ENCODE data around the gene ZFR.
"Not testable (repeated sequence)": the region's sequence is repeated elsewhere in the genome, so short reads cannot be mapped to it uniquely, and the experiment has no call there.

Gene ZFR

GRCh38 chr5:32444431-32445286, at the start of gene ZFR:
Gene ZFR, minus strand, starts transcription at chr5:32444740. Its CDS starts 82 bp downstream, at chr5:32444658.
- peak; percentile 98 for DNase-seq (ENCODE audit: low spot score)

GRCh38 chr5:32490972-32491557, 46.5 kb upstream of the ZFR start:
- no peak for DNase-seq (ENCODE audit: low spot score)

- DNase-seq (ENCODE audit: low spot score), result peak; percentile 77
Measured at GRCh38 chr5:32489791-32490562, 45.4 kb upstream of the ZFR start.

GRCh38 chr5:32487424-32487823, 42.9 kb upstream of the ZFR start:
- DNase-seq (ENCODE audit: low spot score), result no peak

- DNase-seq (ENCODE audit: low spot score), result no peak
Measured at GRCh38 chr5:32487008-32487407, 42.5 kb upstream of the ZFR start.

GRCh38 chr5:32482193-32482592, 37.7 kb upstream of the ZFR start:
- DNase-seq (ENCODE audit: low spot score), result no peak

DNA sequence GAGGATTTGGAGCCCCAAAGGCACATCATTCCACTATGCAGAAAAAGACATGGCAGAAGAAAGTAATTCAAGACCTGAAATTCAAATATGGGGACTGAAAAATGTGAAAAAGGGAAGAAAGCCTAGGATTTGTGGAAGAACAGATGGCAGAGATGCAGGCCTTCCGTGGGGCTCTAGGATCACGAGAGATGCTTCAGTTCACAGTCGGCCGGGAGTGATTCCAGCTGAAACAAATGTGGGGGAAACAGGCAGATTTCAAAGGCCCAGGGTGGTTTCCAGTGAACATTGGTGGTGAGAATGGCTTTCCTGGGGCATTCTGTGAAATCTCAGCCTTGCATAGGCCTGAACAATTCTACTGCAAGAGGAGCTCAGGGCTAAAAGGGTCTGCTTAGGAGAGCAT, 34.6 kb upstream of the ZFR start:
- no peak for DNase-seq (ENCODE audit: low spot score)

GRCh38 chr5:32476891-32477290, 32.4 kb upstream of the ZFR start:
- no peak for DNase-seq (ENCODE audit: low spot score)

- DNase-seq (ENCODE audit: low spot score), result no peak
Measured at GRCh38 chr5:32475334-32476097, 31.0 kb upstream of the ZFR start.

DNA sequence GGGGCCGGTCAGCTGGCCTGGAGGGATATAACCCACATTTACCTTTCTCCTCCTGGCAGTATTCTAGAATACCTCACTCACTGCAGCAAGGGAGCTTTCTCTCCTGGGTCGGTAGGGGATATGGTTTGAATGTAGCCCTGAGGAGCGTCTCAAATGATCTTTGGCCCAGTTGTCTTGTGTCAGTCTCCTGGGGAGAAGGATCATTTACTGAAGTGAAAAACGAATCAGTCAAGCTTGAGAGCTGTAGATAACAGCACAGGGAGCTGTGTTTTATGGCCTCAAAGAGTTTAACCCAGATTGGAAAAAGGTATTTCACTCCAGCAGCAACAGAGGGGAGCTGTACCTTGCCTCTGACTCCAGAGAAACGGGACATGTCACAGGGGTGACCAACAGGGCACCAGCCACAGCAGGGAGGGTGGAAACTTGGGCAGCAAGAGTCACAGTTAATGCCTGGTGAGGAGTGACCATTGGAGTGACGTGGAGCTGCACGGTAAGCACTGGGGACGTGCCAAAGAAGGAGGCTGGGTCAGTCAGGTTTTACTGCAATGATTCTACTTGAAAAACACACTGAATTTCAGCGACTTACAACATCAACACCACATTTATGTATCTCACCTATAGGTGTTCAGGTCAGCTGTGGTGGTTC, 29.8 kb upstream of the ZFR start:
- DNase-seq (ENCODE audit: low spot score), result no peak

DNA sequence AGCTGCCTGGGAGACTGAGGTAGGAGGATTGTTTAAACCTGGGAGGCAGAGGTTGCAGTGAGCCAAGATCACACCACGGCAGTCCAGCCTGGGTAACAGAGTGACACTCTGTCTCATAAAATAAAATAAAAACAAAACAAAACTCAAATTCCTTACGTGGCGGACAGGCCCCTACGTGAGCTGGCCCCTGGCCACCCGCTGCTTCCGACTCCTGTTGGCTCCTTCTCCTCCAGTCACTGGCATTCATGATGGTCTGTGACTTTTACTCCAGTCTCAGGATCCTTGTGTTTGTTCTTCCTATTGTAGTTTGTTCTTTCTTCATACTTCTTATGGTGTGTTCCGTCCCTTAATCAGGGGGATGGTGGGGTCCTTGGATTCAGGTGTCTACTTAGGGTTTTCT, 28.5 kb upstream of the ZFR start:
- no peak for DNase-seq (ENCODE audit: low spot score)

DNA sequence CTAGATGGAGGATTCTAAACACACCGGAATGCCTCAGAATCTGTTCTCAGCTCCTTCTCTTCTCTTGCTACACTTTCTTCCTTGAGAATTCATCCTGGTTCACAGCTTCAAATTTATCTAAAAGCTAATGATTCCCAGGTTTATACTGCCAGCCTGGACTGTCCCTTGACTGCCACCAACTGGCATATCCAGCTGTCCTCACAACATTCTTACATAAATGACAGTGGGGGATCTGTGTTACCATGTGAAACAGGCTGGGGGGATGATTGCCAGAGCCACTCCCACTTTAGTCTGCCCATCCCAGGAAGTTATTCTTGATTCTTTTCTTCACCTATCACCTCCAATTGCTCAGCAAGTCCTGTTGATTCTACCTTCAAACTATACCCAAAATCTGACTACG, 27.2 kb upstream of the ZFR start:
- no peak for DNase-seq (ENCODE audit: low spot score)

GRCh38 chr5:32465076-32465475, 20.5 kb upstream of the ZFR start:
- no peak for DNase-seq (ENCODE audit: low spot score)

DNA sequence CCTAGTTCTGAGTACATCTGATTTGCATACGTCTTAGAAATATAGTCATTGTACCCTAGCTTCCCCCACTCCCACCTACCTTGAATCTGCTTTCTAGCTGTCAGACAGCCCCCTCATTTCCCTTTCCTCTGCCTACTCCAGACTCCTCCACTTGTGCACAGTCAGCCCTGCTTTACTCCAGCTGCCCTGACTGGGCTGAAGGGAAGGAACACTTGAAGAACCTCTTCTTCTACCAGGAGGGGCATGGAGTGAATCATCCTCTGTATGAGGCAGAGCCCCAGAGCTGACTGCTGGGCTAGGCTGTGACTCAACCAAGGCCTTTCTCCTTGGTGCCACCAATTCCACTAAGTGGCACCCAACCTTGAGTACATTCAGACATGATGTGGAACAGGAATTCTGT, 18.1 kb upstream of the ZFR start:
- DNase-seq (ENCODE audit: low spot score), result no peak

DNA sequence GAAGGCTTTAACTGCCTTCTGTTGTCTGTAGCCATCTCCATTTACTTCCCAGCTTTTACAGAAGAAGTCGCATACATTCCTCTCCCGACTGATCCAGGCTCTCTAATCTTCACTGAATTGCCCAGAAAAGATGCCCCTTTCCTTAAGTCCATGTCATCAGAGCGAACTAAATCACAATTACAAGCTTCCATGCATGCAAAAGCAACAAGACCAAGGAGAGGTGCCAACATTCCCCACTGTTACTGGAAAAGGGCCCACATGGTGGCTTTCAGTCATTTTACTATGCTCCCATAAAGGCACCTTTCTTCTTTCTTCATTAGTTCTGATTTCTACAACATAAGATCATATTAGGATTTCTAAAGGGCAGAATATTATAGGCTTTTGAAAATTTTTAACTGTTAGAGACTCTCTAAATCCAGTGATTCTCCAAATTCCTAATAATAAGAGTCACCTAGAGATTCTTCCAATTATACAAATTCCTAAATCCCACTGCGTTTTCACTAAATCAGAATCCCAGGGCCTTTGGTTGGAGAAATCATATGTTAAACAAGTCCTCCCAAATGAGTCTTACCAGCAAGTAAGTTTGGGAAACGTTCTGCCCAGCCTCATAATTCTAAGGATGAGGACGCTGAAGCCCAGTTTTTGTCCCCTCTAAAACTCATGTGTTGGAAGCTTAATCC, 17.0 kb upstream of the ZFR start:
- DNase-seq (ENCODE audit: low spot score), result no peak

GRCh38 chr5:32460702-32461101, 16.2 kb upstream of the ZFR start:
- DNase-seq (ENCODE audit: low spot score), result no peak

DNA sequence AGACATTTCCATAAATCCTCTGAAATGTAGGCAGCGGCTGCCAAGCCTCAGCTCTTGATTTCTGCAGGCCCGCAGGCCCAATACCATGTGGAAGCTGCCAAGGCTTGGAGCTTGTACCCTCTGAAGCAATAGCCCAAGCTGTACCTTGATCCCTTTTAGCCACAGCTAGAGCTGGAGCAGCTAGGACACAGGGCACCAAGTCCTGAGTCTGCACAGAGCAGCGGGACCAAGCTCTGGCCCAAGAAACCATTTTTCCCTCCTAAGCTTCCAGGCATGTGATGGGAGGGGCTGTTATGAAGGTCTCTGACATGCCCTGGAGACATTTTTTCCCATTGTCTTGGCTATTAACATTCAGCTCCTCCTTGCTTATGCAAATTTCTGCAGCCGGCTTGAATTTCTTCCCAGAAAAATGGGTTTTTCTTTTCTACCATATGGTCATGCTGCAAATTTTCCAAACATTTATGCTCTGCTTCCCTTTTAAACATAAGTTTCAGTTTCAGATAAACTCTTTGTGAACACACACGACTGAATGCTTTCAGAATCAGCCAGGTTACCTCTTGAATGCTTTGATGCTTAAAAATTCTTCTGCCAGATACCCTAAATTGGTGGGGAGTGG, 14.4 kb upstream of the ZFR start:
- DNase-seq (ENCODE audit: low spot score), result no peak

GRCh38 chr5:32455311-32455710, 10.8 kb upstream of the ZFR start:
- DNase-seq (ENCODE audit: low spot score), result no peak

- no peak for DNase-seq (ENCODE audit: low spot score)
Measured at GRCh38 chr5:32454821-32455220, 10.3 kb upstream of the ZFR start.

DNA sequence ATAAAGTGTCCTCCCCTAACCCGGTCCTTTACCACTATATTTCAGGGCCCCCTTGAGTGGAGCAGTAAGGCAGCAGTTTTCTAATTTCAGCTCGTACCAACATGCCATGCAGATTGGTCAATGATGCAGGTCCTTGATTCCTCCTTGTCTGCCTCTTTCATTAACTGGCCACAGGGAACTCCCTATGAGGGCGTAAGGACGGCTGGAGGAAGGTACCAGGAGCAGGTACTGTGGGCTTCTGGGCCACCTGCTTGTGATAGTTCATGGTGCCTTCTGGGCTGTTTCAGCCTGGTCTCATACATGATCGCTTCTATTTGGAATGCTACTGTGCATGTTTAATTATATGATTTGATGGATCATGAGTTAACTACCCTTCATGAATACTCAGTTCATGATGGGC, 9.4 kb upstream of the ZFR start:
- DNase-seq (ENCODE audit: low spot score), result no peak

DNA sequence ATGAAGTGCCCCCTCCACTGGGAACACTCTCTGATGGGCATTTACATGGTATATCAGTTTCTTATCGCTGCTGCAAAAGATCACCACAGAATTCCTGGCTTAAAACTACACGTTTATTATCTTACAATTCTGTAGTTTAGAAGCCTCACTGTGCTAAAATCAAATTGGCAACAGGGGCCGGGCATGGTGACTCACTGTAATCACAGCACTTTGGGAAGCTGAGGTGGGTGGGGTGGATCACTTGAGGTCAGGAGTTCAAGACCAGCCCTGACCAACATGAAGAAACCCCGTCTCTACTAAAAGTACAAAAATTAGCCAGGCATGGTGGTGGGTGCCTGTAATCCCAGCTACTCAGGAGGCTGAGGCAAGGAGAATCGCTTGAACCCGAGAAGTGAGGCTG, 7.8 kb upstream of the ZFR start:
- DNase-seq (ENCODE audit: low spot score), result not testable (repeated sequence)
